ENCODE data around the gene DMBX1. TPM values are rescaled to one million over a fixed set of nuclear protein-coding genes. Genes with fewer than 3 reads are reported as not detected.

Gene DMBX1
- total and polyA plus RNA-seq, 2 of the 4 experiments (the other 2 are of a cell fraction): not detected

DNA sequence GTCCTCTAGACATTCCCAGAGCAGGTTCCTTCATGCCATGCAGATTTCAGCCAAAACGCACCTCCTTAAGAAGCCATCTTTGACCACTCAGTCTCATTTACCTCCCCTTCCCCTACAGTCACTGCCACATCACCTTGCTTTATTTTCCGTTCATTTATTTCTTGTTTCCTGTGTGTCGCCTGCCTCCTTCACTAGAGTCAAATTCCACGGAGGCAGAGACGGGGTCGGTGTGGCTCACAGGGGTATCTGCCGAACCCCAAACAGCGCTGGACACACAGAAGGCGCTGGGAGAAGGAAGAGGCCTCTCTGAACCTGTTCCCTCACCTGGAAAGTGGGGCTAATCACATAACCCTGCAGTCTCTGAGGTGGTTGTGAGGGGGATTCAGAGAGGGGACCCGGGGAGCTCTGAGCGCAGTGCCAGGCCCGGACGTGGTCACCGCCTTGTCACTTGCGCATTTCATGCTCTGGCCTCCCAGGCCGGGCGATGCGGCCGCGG, 23.6 kb upstream of the DMBX1 start:
- Histone ChIP-seq H3K27me3 (ENCODE audit: control insufficient read depth, insufficient read depth, low read length) (peaks cover 81% of the 10 kb centered on the region), H3K56ac (ENCODE audit: extremely low read depth, insufficient read depth, low read length) (no peak overlapping the region), H2BK20ac (ENCODE audit: low read depth, low read length) (no peak overlapping the region), H4K91ac (ENCODE audit: insufficient read depth, low read depth, low read length) (no peak overlapping the region), H4K5ac (ENCODE audit: low read depth, low read length) (no peak overlapping the region), H3K14ac (replicated peaks; ENCODE audit: low read depth, low read length) (no peak overlapping the region), H3K4me3 (ENCODE audit: insufficient read depth, low read depth, low read length) (peak overlapping the region; percentile 26; the same call in 1 of the 2 replicates), H3K9me3 (ENCODE audit: control insufficient read depth, insufficient read depth, low read length) (no peaks in the 10 kb centered on the region), H4K8ac (ENCODE audit: low read depth in 2 of 2, low read length in 2 of 2) (no peak overlapping the region), H3K4ac (ENCODE audit: low read depth, low read length) (no peak overlapping the region), H2AFZ (replicated peaks; ENCODE audit: low read length, poor library complexity) (peak overlapping the region; percentile 10), H2AK9ac (replicated peaks; ENCODE audit: low read depth, low read length, poor library complexity) (no peak overlapping the region), H3K4me2 (ENCODE audit: low read depth, low read length) (no peak overlapping the region), H3K18ac (ENCODE audit: low read depth, low read length) (no peak overlapping the region), H3K9me1 (ENCODE audit: insufficient read depth, low read length) (no peaks in the 10 kb centered on the region), H4K20me1 (ENCODE audit: insufficient read depth, low read length) (peaks cover 3% of the 10 kb centered on the region; the same call in 1 of the 2 replicates), H3K23ac (ENCODE audit: low read depth, low read length) (no peak overlapping the region), H3K27ac (ENCODE audit: insufficient read depth, low read length) (no peak overlapping the region), H3K79me1 (ENCODE audit: low read depth in 1 of 2, low read length in 2 of 2) (no peaks in the 10 kb centered on the region), H3K4me1 (ENCODE audit: control insufficient read depth, insufficient read depth, low read length) (no peaks in the 10 kb centered on the region; the same call in 1 of the 2 replicates), H2AK5ac (ENCODE audit: low read depth, low read length) (no peak overlapping the region), H3K36me3 (ENCODE audit: control insufficient read depth, insufficient read depth, low read length) (no peaks in the 10 kb centered on the region), H2BK15ac (ENCODE audit: low read depth, low read length) (no peak overlapping the region), H2BK5ac (ENCODE audit: low read depth, low read length, poor library complexity, severe bottlenecking) (no peak overlapping the region), H3K9ac (ENCODE audit: low read depth, low read length) (no peak overlapping the region), H2BK120ac (ENCODE audit: low read depth, low read length) (no peak overlapping the region)
- DNase-seq (no peak), ATAC-seq (ENCODE audit: low read depth) (no peak)
- TF ChIP-seq MAZ (IDR thresholded peaks at IDR 0.05; ENCODE audit: borderline replicate concordance, low read depth, low read length) (no peak), USF2 (IDR thresholded peaks at IDR 0.05; ENCODE audit: low read depth, low read length) (no peak), CHD1 (IDR thresholded peaks at IDR 0.05; ENCODE audit: low read depth, low read length) (no peak), NFE2L2 (IDR thresholded peaks at IDR 0.05; ENCODE audit: low read depth, low read length) (no peak), CEBPB (IDR thresholded peaks at IDR 0.05; ENCODE audit: low read depth, low read length) (no peak), SMC3 (IDR thresholded peaks at IDR 0.05; ENCODE audit: low read depth, low read length) (no peak), MAFK (IDR thresholded peaks at IDR 0.05; ENCODE audit: low read depth, low read length) (no peak), MXI1 (IDR thresholded peaks at IDR 0.05; ENCODE audit: borderline replicate concordance, low read depth, low read length) (no peak), FOS (IDR thresholded peaks at IDR 0.05; ENCODE audit: low read depth, low read length) (no peak), RAD21 (IDR thresholded peaks at IDR 0.05; ENCODE audit: low read length) (no peak), POLR2A (IDR thresholded peaks at IDR 0.05; ENCODE audit: low read depth, low read length) (no peak)
- TF ChIP-seq, protein P1, sequence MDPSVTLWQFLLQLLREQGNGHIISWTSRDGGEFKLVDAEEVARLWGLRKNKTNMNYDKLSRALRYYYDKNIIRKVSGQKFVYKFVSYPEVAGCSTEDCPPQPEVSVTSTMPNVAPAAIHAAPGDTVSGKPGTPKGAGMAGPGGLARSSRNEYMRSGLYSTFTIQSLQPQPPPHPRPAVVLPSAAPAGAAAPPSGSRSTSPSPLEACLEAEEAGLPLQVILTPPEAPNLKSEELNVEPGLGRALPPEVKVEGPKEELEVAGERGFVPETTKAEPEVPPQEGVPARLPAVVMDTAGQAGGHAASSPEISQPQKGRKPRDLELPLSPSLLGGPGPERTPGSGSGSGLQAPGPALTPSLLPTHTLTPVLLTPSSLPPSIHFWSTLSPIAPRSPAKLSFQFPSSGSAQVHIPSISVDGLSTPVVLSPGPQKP (IDR thresholded peaks at IDR 0.05; ENCODE audit: borderline replicate concordance, low read depth, low read length): no peak
- POLR2A ChIA-PET (ENCODE audit: unreplicated experiment): no interaction called here
- intact Hi-C loops (cut with micrococcal nuclease): no loop called here
- CTCF ChIA-PET: no interaction called here
- WGBS, 2 experiments (ENCODE audit: extremely low coverage in 2 of 2, insufficient read length in 1 of 2): 24% methylated on average over 5 of the region's 20 CpGs; no CpG with 5 or more reads in 1 of the 2 experiments
- BruUV-seq (replicated peaks): no TSS peak
- in situ Hi-C loops (cut with MboI; ENCODE audit: low sequenced_read_pairs): no loop called here
- dilution Hi-C loops (cut with HindIII; ENCODE audit: low sequenced_read_pairs, unreplicated experiment): no loop called here
